RWPE1 (cell line): ENCODE results near the gene IQGAP1.

Source experiments
- CTCF ChIA-PET: fragments of 350-600 bp; sonication (Branson Sonifier 250); formaldehyde crosslinking; extraction: SDS; loops from one replicate; lab custom pipeline; 2021; lab: Yijun Ruan, JAX
- POLR2A ChIA-PET: fragments of 400-600 bp; formaldehyde crosslinking; extraction: SDS; loops from one replicate; lab custom pipeline; 2020; ENCODE audit warnings: antibody characterized with exemption; ENCODE audit not compliant: low non-redundant PET; lab: Yijun Ruan, JAX
- DNase-seq: peaks from one replicate; pipeline ENCODE4 v3.0.0; 2012; ENCODE audit warnings: low spot score
- H3K27ac ChIP-seq: fragments of 450-650 bp; 2 replicates; pipeline ENCODE4 v1.5.1; 2017
- CTCF ChIP-seq: fragments of 450-650 bp; conservative IDR thresholded peaks from 2 replicates; pipeline ENCODE4 v1.5.1; 2017; ENCODE audit warnings: low read depth, mild to moderate bottlenecking

Gene IQGAP1

DNA sequence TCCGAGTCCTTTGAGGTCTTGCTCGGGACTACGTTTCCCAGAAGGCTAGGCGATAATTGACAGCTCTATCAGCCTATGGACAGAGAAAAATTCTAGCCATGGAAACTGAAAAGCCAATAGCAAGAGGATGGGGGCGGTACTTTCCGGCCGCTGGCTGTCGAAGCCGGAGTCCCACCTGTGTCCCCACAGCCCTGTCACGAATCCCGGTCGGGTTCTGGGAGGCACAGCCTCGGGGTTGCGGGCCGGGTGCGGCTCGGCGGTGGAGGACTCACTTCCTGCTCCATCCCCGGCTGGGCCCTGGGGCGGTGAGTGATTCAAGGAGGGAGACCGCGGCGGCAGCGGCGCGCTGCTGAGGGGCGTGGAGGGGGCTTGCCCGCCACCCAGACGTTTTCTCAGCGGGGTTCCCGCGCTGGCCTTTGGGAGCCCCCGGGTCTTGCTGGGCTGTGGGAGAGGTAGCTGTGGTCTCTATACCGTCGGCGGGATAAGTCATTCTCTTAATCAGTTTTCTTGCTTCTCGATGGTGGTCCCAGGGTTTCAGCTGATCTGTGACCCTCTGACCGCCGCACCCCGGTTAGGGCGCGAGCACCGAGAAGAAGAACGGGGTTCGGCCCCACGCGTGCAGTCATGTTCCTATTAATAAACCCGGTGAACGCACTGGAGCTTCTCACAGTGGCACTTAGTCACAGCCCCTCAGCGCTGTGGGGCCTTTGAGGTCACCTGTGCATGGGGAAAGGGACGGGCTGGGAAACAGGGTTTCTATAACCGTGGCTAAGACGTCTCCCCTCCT, 35.7 kb upstream of the IQGAP1 start, which contains the start of gene ZNF774:
Gene ZNF774 (plus strand): TSS at position 178 of the 787 bp plus-strand sequence. CDS start 2,377 bp downstream, outside the sequence.
- ChIA-PET CTCF (interaction anchor here (0.7 to 1.7 kb wide), 7 partner anchors 10 to 32 kb away, joined by 3 to 6 read pairs (median 4); no protein-coding TSS in a partner anchor), POLR2A (interaction anchor here (0.6 to 1.4 kb wide), 2 partner anchors 36 kb away, joined by 4 to 7 read pairs; partner anchors contain the start of gene IQGAP1)
- TF ChIP-seq CTCF, result no peak
- DNase-seq, result peak; percentile 100
- peak within 1 kb of the TSS; percentile 81 for H3K27ac ChIP-seq

DNA sequence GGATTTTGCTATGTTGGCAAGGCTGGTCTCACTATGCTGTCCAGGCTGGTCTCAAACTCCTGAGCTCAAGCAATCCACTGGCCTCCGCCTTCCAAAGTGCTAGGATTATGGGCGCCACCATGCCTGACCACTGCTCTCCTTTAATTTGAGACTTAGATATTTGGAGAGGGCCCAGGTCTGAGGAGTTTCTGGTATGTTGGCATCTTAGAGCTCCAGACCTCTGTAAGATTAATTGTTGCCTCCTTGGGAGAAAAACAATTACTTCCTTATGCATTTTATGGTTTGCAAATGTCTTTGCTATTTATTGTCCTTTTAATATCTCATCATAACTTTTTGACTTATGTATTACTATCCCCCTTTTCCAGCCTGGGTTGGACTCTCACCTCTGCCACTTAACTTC, 33.1 kb upstream of the IQGAP1 start:
- H3K27ac ChIP-seq, result peak overlapping the region; percentile 19; the same call in 1 of the 2 replicates
- DNase-seq, result no peak
- CTCF ChIA-PET, result no interaction called here
- TF ChIP-seq CTCF, result no peak
- POLR2A ChIA-PET, result no interaction called here

GRCh38 chr15:90358124-90359033, 29.7 kb upstream of the IQGAP1 start:
- CTCF ChIA-PET, result interaction anchor here (0.5 kb wide), 1 partner anchor 12 kb away, joined by 3 read pairs; no protein-coding TSS in a partner anchor
- DNase-seq, result no peak
- POLR2A ChIA-PET, result no interaction called here
- H3K27ac ChIP-seq, result peak overlapping the region; percentile 14; the same call in 1 of the 2 replicates
- no peak for TF ChIP-seq CTCF

- ChIA-PET POLR2A (no interaction called here), CTCF (interaction anchor here (0.6 to 1.2 kb wide), 3 partner anchors 40 to 105 kb away, joined by 3 to 4 read pairs (median 3); no protein-coding TSS in a partner anchor)
- H3K27ac ChIP-seq, result peak overlapping the region; percentile 10
- no peak for TF ChIP-seq CTCF
- DNase-seq, result no peak
Measured at GRCh38 chr15:90360746-90361145, 27.3 kb upstream of the IQGAP1 start.

GRCh38 chr15:90362936-90363212, 25.2 kb upstream of the IQGAP1 start:
- H3K27ac ChIP-seq, result peak overlapping the region; percentile 94
- CTCF ChIA-PET, result interaction anchor here (1.1 to 1.7 kb wide), 3 partner anchors 10 to 116 kb away, joined by 3 to 5 read pairs (median 3); partner anchors contain the start of gene ZNF774
- no peak for TF ChIP-seq CTCF
- POLR2A ChIA-PET, result interaction anchor here (0.6 kb wide), 1 partner anchor 28 kb away, joined by 4 read pairs; no protein-coding TSS in a partner anchor
- peak; percentile 57 for DNase-seq

- ChIA-PET CTCF (interaction anchor here (0.6 to 1.7 kb wide), 3 partner anchors 12 to 45 kb away, joined by 3 to 5 read pairs (median 4); partner anchors contain the start of gene ZNF774), POLR2A (interaction anchor here (0.6 kb wide), 1 partner anchor 10 kb away, joined by 4 read pairs; no protein-coding TSS in a partner anchor)
- peak overlapping the region; percentile 94 for H3K27ac ChIP-seq
- peak; percentile 89 for DNase-seq
- no peak for TF ChIP-seq CTCF
Measured at GRCh38 chr15:90364251-90364650, 23.8 kb upstream of the IQGAP1 start.
